ENCODE measurements around the gene CTNNA3. TPM values are rescaled to one million over a fixed set of nuclear protein-coding genes. Genes with fewer than 3 reads are reported as not detected.

Gene CTNNA3
- total RNA-seq, 1 experiment from 2014 or later = 0.32 TPM

DNA sequence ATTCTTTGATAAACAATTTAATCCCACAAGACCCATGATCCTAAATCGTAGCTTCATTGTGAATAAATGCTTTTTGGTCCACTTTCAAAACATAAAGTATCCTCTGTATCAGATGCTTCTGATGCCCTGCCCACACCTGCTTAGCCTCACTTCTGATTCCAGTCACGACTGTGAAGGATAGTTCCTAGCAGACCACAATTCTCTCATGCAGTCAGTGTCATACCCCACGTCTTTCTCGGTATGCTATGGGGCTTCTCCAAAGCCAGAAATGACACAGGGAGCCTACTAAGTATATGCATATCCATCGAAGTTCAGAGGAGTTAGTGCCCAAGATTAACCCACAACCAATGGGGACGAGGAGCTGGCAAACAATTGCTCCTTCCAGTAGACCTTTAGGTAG is 27.6 kb upstream of the CTNNA3 start:
- POLR2A ChIA-PET = no interaction called here

More for the DNA sequence above, 27.6 kb upstream of the CTNNA3 start:
- no peak for ATAC-seq
- TF ChIP-seq ELF1 (IDR thresholded peaks at IDR 0.05; ENCODE audit: borderline replicate concordance, low read depth) = no peak
- no peak for TF ChIP-seq ZNF274 (IDR thresholded peaks at IDR 0.05; ENCODE audit: low read depth, low read length)
- TF ChIP-seq, protein P1, sequence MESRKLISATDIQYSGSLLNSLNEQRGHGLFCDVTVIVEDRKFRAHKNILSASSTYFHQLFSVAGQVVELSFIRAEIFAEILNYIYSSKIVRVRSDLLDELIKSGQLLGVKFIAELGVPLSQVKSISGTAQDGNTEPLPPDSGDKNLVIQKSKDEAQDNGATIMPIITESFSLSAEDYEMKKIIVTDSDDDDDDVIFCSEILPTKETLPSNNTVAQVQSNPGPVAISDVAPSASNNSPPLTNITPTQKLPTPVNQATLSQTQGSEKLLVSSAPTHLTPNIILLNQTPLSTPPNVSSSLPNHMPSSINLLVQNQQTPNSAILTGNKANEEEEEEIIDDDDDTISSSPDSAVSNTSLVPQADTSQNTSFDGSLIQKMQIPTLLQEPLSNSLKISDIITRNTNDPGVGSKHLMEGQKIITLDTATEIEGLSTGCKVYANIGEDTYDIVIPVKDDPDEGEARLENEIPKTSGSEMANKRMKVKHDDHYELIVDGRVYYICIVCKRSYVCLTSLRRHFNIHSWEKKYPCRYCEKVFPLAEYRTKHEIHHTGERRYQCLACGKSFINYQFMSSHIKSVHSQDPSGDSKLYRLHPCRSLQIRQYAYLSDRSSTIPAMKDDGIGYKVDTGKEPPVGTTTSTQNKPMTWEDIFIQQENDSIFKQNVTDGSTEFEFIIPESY (IDR thresholded peaks at IDR 0.05; ENCODE audit: extremely low read depth, insufficient replicate concordance, low read length) = no peak
- no peak for TF ChIP-seq EGR1 (IDR thresholded peaks at IDR 0.05; ENCODE audit: low read depth)
- TF ChIP-seq CTCF (IDR thresholded peaks at IDR 0.05 in 2 of 3, conservative IDR thresholded peaks at IDR 0.05 in 1 of 3; ENCODE audit: borderline replicate concordance in 1 of 3, insufficient read depth in 1 of 3, low read depth in 2 of 3, low read length in 2 of 3) = no peak
- Histone ChIP-seq H3K36me3 (ENCODE audit: control insufficient read depth in 1 of 2, insufficient read depth in 2 of 2, low read length in 2 of 2) (no peaks in the 10 kb centered on the region), H3K4me3 (replicated peaks in 1 of 2; ENCODE audit: low read depth in 1 of 2, low read length in 2 of 2) (no peak overlapping the region), H3K27ac (ENCODE audit: low read depth, low read length) (no peak overlapping the region), H3K79me2 (ENCODE audit: insufficient read depth, low read length) (no peaks in the 10 kb centered on the region), H2AFZ (ENCODE audit: low read depth, low read length, poor library complexity, severe bottlenecking) (no peak overlapping the region), H3K9me3 (ENCODE audit: control insufficient read depth in 1 of 2, insufficient read depth in 1 of 2, low read depth in 1 of 2, low read length in 2 of 2) (no peaks in the 10 kb centered on the region), H4K20me1 (ENCODE audit: insufficient read depth) (no peaks in the 10 kb centered on the region), H3K27me3 (ENCODE audit: insufficient read depth, low read length) (no peaks in the 10 kb centered on the region), H3K9ac (ENCODE audit: low read length) (no peak overlapping the region), H3K4me1 (ENCODE audit: control insufficient read depth in 1 of 2, insufficient read depth in 2 of 2, low read length in 2 of 2) (no peaks in the 10 kb centered on the region), H3K9me2 (ENCODE audit: insufficient read depth) (no peaks in the 10 kb centered on the region), H3K4me2 (ENCODE audit: low read length) (no peak overlapping the region)
- RAD21 ChIA-PET (ENCODE audit: low non-redundant PET in 1 of 2, low total read pairs in 2 of 2, uncharacterized antibody in 2 of 2, unreplicated experiment in 2 of 2) = no interaction called here
- intact Hi-C loops (cut with micrococcal nuclease) = no loop called here
- CTCF ChIA-PET = no interaction called here
- BruUV-seq (replicated peaks) = no TSS peak
- DNase-seq (ENCODE audit: low read depth, low spot score) = no peak
